ENCODE measurements around the gene PTPN3. TPM values are rescaled to one million over a fixed set of nuclear protein-coding genes. Genes with fewer than 3 reads are reported as not detected.

Gene PTPN3
- total RNA-seq, 4 donors from 2014 or later, result 0.29 to 5.5 (median 2.1) TPM

- intact Hi-C loops (cut with DNase I; ENCODE audit: low total_unique reads), result no loop called here
- Histone ChIP-seq H3K4me1 (no peaks in the 10 kb centered on the region), H3K27ac (no peak overlapping the region), H3K27me3 (no peaks in the 10 kb centered on the region), H3K36me3 (no peaks in the 10 kb centered on the region), H3K4me3 (no peak overlapping the region), H3K9me3 (no peaks in the 10 kb centered on the region)
- DNase-seq, result no peak
- TF ChIP-seq POLR2A (IDR thresholded peaks at IDR 0.05) (no peak), CTCF (IDR thresholded peaks at IDR 0.05) (no peak)
Measured at GRCh38 chr9:109351032-109351431, 147.1 kb downstream of the PTPN3 start.

DNA sequence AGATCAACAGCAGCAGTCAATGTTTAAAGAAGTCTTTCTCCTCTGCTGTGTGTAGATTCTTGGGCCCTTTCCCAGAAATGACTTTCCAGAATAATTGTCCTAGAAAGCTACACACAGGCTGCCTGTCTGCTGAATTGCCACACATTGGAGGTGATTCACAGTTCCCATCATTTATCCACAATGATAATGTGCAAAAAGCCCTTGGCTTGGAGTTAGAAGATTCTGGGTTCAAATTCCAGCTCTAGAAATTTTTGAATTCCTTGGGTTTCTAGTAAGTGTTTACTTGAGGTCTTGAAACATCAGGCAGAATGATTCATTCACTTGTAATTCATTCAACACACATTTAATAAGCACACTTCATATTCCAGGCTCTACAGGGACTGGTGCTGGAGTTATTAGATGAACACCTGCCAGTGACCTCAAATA, 148.7 kb downstream of the PTPN3 start:
- DNase-seq, result no peak
- Histone ChIP-seq H3K4me3 (no peak overlapping the region), H3K36me3 (no peaks in the 10 kb centered on the region), H3K27ac (no peak overlapping the region), H3K9me3 (no peaks in the 10 kb centered on the region), H3K27me3 (no peaks in the 10 kb centered on the region), H3K4me1 (no peaks in the 10 kb centered on the region)
- no peak for TF ChIP-seq POLR2A (IDR thresholded peaks at IDR 0.05)
- TF ChIP-seq CTCF (IDR thresholded peaks at IDR 0.05), result no peak
- intact Hi-C loops (cut with DNase I; ENCODE audit: low total_unique reads), result no loop called here

- no peaks in the 10 kb centered on the region for H3K36me3 ChIP-seq
- no peak overlapping the region for H3K27ac ChIP-seq
- H3K4me3 ChIP-seq, result no peak overlapping the region
- DNase-seq, result no peak
- no peaks in the 10 kb centered on the region for H3K27me3 ChIP-seq
- no peaks in the 10 kb centered on the region for H3K9me3 ChIP-seq
- TF ChIP-seq POLR2A (IDR thresholded peaks at IDR 0.05) (no peak), CTCF (IDR thresholded peaks at IDR 0.05) (no peak)
- H3K4me1 ChIP-seq, result no peaks in the 10 kb centered on the region
- intact Hi-C loops (cut with DNase I; ENCODE audit: low total_unique reads), result no loop called here
Measured at GRCh38 chr9:109346904-109347303, 151.2 kb downstream of the PTPN3 start.

DNA sequence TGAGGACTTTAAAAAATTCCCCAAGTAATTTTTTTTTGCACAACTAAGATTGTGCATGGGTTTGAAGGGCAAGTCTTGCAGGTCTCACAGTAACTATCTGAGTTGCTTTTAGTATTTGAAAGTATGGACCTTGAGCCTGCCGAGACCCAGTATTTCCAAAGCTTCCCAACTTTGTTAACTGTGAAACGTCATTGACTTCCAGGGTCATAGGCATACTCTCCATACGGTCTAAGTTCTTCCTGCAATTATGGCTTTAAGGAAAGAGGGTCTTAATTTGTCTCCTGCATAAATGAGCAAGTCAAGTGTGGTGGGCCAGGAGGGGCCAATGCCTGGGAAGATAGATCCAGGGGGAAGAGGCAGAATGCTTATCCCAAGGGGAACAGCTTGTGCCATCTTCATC, 153.2 kb downstream of the PTPN3 start:
- Histone ChIP-seq H3K4me1 (no peaks in the 10 kb centered on the region), H3K27ac (no peak overlapping the region), H3K36me3 (no peaks in the 10 kb centered on the region), H3K4me3 (no peak overlapping the region), H3K27me3 (no peaks in the 10 kb centered on the region), H3K9me3 (no peaks in the 10 kb centered on the region)
- intact Hi-C loops (cut with DNase I; ENCODE audit: low total_unique reads), result no loop called here
- DNase-seq, result no peak
- TF ChIP-seq POLR2A (IDR thresholded peaks at IDR 0.05) (no peak), CTCF (IDR thresholded peaks at IDR 0.05) (no peak)

DNA sequence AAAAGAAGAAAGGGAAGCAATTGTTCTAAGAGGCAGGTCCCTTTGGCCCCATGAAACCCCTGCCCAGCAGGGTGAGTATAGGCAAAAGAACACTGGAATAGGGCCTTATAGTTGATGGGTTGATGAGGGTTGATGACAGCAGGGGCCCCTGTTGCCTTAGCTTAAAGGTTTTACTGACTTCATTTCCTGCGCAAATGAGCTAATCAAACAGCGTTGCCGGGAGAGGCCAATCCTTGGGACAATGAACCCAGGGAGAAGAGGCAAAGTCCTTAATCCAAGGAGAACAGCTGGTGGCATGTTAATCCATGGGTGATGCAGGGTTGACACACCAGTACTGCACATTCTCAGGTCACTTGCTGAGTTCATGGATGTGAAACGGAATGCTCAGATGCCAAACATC, 155.2 kb downstream of the PTPN3 start:
- TF ChIP-seq POLR2A (IDR thresholded peaks at IDR 0.05) (no peak), CTCF (IDR thresholded peaks at IDR 0.05) (no peak)
- Histone ChIP-seq H3K4me1 (no peaks in the 10 kb centered on the region), H3K36me3 (no peaks in the 10 kb centered on the region), H3K27ac (no peak overlapping the region), H3K9me3 (no peaks in the 10 kb centered on the region), H3K4me3 (no peak overlapping the region), H3K27me3 (no peaks in the 10 kb centered on the region)
- intact Hi-C loops (cut with DNase I; ENCODE audit: low total_unique reads), result no loop called here
- DNase-seq, result no peak
